AG20443 (cell line): ENCODE measurements around the gene ARID3A.
A peak's percentile ranks its signal among the peaks of the same experiment; 100 is the strongest.
"Not testable (repeated sequence)": the region's sequence is repeated elsewhere in the genome, so short reads cannot be mapped to it uniquely, and the experiment has no call there.

Experiments used
- DNase-seq: peaks from one replicate; pipeline ENCODE4 v3.0.0; 2012; ENCODE audit warnings: low spot score, mixed read lengths

The ARID3A gene

DNA sequence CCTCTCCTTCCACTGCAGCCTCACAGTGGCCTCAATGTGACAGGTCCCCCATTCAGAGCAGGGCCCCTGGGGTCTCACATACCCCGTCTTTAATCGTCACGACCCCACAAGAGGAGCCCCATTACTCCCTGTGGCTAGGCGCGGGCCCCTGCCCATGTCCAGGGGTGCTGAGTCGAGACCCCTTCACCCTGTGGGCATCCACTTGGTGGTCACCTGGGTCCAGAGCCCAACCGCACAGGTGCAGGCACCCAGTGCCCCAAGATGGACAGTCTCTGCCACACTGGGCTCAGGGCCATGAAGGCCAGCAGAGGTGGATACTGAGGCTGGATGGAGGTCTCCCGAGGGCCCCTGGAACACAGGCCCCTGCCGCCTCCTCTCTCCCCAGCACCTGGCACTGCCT lies 92.1 kb downstream of the ARID3A start:
- DNase-seq = no peak

DNA sequence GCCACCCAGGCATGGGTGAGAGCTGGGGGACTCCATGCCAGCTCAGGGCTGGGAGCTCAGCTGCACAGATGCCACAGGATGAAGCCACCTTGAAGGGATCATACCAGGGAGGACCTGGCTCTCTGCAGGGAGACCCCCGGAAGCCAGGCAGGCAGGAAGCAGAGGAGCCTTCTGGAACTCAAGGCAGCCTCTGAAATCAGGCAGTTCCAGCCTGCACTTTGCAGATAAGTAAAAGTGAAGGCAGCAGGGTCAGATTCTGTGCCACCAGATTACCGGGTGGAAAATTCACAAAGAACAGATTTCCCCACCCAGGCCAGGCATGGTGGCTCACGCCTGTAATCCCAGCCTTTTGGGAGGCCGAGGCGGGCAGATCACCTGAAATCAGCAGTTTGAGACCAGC lies 92.6 kb downstream of the ARID3A start:
- no peak for DNase-seq

DNA sequence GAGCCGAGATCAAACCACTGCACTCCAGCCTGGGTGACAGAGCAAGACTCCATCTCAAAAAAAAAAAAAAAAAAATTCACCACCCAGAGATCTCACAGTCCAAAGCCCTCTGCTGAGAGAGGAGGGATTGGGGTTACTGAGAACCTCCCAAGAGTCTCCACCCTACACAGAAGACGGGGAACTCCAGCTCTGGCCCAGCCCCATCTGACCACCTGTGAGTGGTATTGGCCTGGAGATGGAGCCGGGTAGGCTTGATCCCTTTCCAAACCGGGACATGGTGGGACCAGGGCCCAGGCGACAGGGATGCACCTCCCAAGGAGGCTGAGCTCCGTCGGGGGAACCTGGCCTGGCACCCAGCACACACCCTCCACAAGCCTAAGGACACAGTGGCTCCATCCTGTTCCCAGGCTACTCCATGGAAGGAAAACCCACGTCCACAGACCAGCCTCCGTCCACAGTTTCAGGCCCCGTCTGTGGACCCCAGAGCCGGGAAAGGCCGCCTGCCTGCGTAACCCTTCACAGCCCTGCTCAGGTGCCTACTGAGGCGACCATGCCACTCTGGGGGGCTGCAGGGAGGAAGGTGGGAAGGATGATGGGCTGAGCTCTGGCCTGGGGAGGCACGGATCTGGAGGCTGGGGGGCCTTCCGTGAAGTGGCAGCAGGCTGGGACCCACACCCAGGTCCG lies 93.2 kb downstream of the ARID3A start:
- DNase-seq = no peak

DNA sequence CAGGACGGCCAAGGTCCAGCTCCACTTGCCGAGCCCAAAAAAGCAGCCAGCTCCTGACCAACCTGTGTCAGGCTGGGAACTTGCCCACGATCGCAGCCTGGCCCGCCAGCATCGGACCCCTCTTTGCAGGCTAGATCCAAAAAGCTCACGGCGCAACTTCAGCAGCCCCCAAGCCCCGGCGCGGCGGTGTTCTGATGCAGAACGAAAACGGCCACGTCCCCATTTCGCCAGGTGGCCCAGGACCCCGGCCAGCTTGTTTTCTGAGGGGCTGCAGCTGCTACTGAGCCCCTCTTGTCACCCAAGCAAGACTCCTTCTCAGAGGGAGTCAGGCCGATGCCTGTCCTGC lies 93.8 kb downstream of the ARID3A start:
- no peak for DNase-seq

DNA sequence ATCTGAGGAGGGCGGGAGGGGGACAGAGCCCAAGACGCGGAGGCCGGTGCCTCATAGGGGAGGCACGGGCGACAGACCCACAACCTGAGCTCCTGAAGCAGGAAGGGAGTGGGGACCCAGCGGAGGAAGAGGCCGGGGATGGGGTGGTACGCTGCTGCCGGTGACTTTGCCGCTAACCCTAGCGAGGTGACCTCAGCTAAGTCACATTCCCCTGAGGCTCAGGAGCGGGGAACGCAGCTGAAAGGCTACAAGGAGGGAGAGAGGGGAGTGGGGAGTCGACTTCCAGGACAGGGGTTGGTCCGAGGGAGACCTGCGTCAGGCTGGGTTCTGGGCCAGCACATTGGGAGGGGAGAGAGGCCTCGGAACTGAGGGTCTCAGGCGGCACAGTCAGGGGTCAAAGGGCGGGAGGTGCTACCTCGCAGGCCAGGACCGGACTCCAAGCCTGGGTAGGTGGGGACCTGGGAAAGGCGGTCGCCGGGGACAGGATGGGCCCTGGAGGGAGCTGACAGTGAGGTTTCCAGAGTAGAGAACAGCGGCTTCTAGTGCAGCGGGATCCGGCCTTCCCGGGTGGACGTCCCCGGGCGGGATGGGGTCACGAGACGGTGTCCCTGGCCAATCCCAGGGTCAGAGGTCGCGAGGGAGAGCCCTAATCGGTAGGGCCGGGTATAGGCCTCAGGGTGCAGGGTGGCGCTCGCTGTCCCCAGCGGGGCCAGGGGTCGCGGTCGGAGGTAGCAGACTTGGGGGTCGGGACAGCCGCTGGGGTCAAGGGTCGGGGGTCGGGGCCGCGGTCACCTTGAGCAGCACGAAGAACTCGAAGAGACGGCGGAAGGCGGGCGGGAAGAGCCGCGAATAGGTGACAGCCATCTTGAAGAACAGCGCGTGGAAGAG lies 94.4 kb downstream of the ARID3A start:
- DNase-seq = no peak

DNA sequence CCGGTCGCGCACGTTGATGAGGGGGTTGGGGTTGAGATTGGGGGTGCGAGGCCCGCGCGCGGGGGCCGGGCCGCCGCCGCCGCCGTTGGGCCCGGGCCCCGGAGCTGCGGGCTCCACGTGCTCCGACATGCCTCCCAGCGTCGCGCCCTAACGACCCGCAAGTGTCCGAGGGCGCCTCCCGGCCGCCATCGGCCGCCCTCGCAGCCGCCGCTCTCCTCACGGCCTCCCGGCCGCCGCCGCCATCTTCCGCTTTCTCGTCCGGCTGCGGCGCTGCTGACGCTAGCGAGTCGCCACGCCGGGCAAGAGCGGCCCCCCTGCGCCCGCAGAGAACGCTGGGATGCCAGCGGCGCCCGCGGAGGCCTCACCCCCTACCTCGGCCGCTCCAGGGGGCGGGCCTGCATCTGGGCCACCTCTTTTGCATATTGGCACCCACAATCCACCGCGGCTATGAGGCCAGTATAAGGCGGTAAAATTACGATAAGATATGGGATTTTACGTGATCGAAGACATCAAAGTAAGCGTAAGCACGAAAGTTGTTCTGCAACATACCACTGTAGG lies 95.1 kb downstream of the ARID3A start, which contains the start of gene TMEM259:
TSS of gene TMEM259 (minus strand) at position 256 of the 558 bp plus-strand sequence. CDS start at position 129, 127 bp downstream.
- DNase-seq = peak; percentile 98

DNA sequence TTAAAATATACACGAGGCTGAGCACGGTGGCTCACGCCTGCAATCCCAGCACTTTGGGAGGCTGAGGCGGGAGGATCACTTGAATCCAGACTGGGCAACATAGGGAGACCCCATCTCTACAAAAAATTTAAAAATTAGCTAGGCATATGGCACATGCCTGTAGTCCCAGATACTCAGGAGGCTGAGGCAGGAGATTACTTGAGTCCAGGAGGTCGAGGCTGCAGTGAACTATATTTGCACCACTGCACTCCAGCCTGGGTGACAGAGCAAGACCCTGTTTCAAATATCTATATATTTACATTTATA lies 98.0 kb downstream of the ARID3A start:
- not testable (repeated sequence) for DNase-seq

DNA sequence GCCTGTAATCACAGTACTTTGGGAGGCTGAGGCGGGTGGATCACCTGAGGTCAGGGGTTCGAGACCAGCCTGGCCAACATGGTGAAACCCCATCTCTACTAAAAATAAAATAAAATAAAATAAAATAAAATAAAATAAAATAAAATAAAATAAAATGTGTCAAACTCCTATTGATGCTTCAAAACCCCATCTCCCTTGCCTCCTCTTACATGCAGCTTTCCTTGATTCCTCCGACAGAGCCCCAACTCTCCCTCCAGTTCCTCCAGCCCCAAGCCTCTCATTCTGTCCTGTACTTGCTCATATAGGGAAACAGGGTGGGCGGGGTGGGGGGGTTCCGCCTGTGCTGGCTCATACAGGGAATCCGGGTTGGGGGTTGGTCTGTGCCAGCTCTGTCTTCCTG lies 99.2 kb downstream of the ARID3A start:
- DNase-seq = not testable (repeated sequence)
